Loucy (cell line): ENCODE data around the gene RBM20.

Source experiments
- CTCF ChIP-seq: fragments of 200-600 bp; sonication (generic); conservative IDR thresholded peaks from 2 replicates; pipeline ENCODE4 v1.5.1; 2014; ENCODE audit warnings: mild to moderate bottlenecking, antibody characterized with exemption, low read length
- EZH2phosphoT487 ChIP-seq: fragments of 200-600 bp; IDR thresholded peaks from 2 replicates; pipeline ENCODE4 v1.6.1; 2018; ENCODE audit warnings: antibody characterized with exemption, mild to moderate bottlenecking, moderate library complexity, borderline replicate concordance

GRCh38 chr10:110671788-110672579 lies 27.8 kb downstream of the RBM20 start:
- TF ChIP-seq CTCF (peak; percentile 65), EZH2phosphoT487 (no peak)
